Activated B cell treated with CpG ODN at 0.5 μM for 24 hours (primary cell): ENCODE results near the gene RASSF6. TPM values are rescaled to one million over a fixed set of nuclear protein-coding genes. Genes with fewer than 3 reads are reported as not detected.
"Not testable (repeated sequence)": the region's sequence is repeated elsewhere in the genome, so short reads cannot be mapped to it uniquely, and the experiment has no call there.

Source experiments
- ATAC-seq: fragments of 200-7000 bp; cut with Tn5 transposase; one replicate; pipeline ENCODE4 v1.10.0; 2021; ENCODE audit warnings: low read depth, mild to moderate bottlenecking, moderate library complexity
- CTCF ChIA-PET: fragments of 350-600 bp; sonication (Branson Sonifier 250); formaldehyde crosslinking; loops from one replicate; lab custom pipeline; 2021; ENCODE audit warnings: antibody characterized with exemption; lab: Charles Lee
- POLR2A ChIA-PET: fragments of 350-600 bp; sonication (Branson Sonifier 250); formaldehyde crosslinking; loops from one replicate; lab custom pipeline; 2021; ENCODE audit warnings: antibody characterized with exemption; lab: Charles Lee
- DNase-seq: peaks from one replicate; pipeline ENCODE4 v3.0.0; 2022
- H3K27ac Mint-ChIP-seq: one replicate; pipeline ENCODE4 v1.8.0; 2020; ENCODE audit warnings: mixed read lengths
- H3K27me3 Mint-ChIP-seq: one replicate; pipeline ENCODE4 v1.8.0; 2021; ENCODE audit warnings: mixed read lengths
- H3K36me3 Mint-ChIP-seq: one replicate; pipeline ENCODE4 v1.8.0; 2021; ENCODE audit warnings: low read depth, mixed read lengths
- H3K4me1 Mint-ChIP-seq: one replicate; pipeline ENCODE4 v1.8.0; 2021; ENCODE audit warnings: mixed read lengths
- H3K4me3 Mint-ChIP-seq: one replicate; pipeline ENCODE4 v1.8.0; 2020; ENCODE audit warnings: mild to moderate bottlenecking, mixed read lengths
- H3K9me3 Mint-ChIP-seq: one replicate; pipeline ENCODE4 v1.8.0; 2020; ENCODE audit warnings: mixed read lengths
- intact Hi-C: fragments of 100-400 bp; cut with micrococcal nuclease; formaldehyde crosslinking; loops from one replicate; pipeline ENCODE4 v1.15.1; 2024
- total RNA-seq: library from RNA; stranded (reverse); gene quantifications from 2 replicates; pipeline ENCODE4 v1.2.3, GENCODE V29; 2022
- TF ChIP-seq, protein P1 (sequence below): fragments of 200-600 bp; IDR thresholded peaks from one replicate; pipeline ENCODE4 v1.8.0; 2022; ENCODE audit warnings: antibody characterized with exemption, mild to moderate bottlenecking

RASSF6 gene, protein sequence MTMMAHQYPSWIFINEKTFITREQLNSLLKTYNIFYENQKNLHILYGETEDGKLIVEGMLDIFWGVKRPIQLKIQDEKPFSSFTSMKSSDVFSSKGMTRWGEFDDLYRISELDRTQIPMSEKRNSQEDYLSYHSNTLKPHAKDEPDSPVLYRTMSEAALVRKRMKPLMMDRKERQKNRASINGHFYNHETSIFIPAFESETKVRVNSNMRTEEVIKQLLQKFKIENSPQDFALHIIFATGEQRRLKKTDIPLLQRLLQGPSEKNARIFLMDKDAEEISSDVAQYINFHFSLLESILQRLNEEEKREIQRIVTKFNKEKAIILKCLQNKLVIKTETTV
- 4.0 TPM in 2 replicates for total RNA-seq

DNA sequence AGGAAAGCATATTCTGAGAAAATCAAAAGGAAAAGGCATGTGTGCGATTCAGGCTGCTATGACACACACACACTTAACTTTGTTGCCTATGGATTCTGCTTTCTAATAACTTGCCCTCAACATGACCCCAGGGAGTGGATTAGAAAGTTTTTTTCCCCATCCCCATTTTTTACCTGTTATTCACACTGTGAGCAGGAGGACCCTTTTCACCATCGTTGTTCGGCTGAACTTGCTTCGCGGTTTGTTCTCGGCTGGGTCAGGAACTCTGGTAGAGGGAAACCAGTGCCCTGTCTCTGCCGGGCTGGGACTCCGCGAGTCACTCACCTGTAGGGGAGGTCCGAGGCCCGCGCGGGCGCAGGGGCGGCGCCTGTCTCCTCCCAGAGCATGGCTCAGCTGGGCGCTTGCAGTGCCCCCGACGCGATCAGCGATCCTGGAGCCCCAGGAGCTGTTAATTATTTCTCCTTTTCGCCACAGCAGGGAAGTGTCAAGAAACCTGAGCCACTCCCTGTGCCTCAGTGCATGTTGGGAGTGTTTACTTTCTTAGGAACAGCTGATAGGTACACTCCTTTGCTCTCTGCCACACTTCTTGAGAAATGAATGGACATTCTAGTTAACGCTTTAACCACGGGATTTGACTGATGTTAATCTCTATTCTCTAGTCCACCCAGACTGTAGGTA, at the start of gene RASSF6:
TSS of gene RASSF6 (minus strand) at position 322 of the 678 bp plus-strand sequence. CDS start 8,641 bp downstream, outside the sequence.
- Mint-ChIP-seq H3K4me1 (peaks cover 25% of the 10 kb centered on the region), H3K27ac (no peak within 1 kb of the TSS), H3K27me3 (peaks cover 6% of the 10 kb centered on the region), H3K9me3 (no peaks in the 10 kb centered on the region), H3K36me3 (no peaks in the 10 kb centered on the region), H3K4me3 (peak within 1 kb of the TSS; percentile 83)
- intact Hi-C loops: loop anchor here (1.0 kb wide), 1 partner anchor 14 kb away; no protein-coding TSS in a partner anchor
- no peak for DNase-seq
- CTCF ChIA-PET: no interaction called here
- TF ChIP-seq, protein P1, sequence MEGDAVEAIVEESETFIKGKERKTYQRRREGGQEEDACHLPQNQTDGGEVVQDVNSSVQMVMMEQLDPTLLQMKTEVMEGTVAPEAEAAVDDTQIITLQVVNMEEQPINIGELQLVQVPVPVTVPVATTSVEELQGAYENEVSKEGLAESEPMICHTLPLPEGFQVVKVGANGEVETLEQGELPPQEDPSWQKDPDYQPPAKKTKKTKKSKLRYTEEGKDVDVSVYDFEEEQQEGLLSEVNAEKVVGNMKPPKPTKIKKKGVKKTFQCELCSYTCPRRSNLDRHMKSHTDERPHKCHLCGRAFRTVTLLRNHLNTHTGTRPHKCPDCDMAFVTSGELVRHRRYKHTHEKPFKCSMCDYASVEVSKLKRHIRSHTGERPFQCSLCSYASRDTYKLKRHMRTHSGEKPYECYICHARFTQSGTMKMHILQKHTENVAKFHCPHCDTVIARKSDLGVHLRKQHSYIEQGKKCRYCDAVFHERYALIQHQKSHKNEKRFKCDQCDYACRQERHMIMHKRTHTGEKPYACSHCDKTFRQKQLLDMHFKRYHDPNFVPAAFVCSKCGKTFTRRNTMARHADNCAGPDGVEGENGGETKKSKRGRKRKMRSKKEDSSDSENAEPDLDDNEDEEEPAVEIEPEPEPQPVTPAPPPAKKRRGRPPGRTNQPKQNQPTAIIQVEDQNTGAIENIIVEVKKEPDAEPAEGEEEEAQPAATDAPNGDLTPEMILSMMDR: no peak
- POLR2A ChIA-PET: interaction anchor here (0.6 to 1.3 kb wide), 3 partner anchors 15 to 30 kb away, joined by 3 to 4 read pairs (median 4); no protein-coding TSS in a partner anchor
- ATAC-seq: peak; percentile 84

DNA sequence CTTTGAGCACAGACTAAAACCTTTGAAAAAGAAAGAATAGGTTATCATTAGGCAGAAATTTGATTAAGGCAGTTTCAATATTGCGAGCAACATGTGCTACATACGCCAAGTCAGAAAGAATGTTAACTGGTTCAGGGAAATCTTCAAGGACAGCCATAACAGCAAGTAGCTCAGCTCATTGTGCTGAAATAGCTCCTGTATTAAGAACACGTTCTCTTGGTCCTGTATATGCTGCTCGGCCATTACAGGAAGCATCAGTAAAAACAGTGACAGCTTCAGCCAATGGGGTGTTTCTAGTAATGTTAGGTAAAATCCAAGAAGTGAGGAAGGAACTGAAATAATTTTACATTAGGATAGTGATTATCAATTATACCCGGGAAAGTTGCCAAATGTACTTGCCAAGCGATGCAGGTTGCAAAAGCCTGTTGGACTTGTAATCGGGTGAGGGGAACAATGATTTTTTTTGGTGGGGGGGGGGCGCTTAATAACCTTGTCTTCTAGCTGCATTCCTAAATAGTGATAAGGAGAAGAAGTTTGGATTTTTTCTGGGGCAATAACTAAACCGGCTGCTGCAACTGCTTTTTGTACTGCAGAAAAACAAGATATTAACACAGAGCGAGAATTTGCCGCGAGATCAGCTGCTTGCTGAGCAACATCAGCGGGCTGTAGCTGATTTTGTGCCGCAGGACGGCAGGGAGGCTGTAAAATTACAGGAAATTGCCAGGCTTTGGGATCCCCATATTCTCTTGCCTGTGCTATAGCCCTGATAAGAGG, 49.4 kb upstream of the RASSF6 start:
- Mint-ChIP-seq H3K4me1 (no peaks in the 10 kb centered on the region), H3K36me3 (no peaks in the 10 kb centered on the region), H3K27me3 (peaks cover 2% of the 10 kb centered on the region), H3K27ac (no peak overlapping the region), H3K4me3 (no peak overlapping the region), H3K9me3 (no peaks in the 10 kb centered on the region)
- TF ChIP-seq, protein P1: no peak
- ChIA-PET CTCF (interaction anchor here (1.0 kb wide), 1 partner anchor 329 kb away, joined by 3 read pairs; no protein-coding TSS in a partner anchor), POLR2A (no interaction called here)
- intact Hi-C loops: loop anchor here (10.0 kb wide), 1 partner anchor 645 kb away; no protein-coding TSS in a partner anchor
- ATAC-seq (no peak), DNase-seq (no peak)

DNA sequence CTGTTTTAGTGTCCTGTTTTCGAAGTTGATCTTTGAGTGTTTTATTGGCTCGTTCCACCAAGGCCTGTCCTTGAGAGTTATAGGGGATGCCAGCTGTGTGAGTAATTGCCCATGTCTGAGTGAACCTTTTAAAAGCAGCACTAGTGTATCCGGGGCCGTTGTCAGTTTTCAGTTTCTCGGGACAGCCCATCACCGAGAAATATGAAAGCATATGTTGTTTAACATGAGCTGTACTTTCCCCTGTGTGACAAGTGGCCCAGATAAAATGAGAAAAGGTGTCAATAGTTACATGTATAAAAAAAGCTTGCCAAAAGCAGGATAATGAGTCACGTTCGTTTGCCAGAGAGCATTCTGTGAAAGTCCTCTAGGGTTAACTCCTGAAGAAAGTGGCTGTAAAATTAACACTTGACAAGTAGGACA, 48.6 kb upstream of the RASSF6 start:
- no peak overlapping the region for H3K27ac Mint-ChIP-seq
- no peak overlapping the region for H3K4me3 Mint-ChIP-seq
- peaks cover 2% of the 10 kb centered on the region for H3K27me3 Mint-ChIP-seq
- no peak for DNase-seq
- H3K4me1 Mint-ChIP-seq: no peaks in the 10 kb centered on the region
- no peak for ATAC-seq
- intact Hi-C loops: loop anchor here (10.0 kb wide), 1 partner anchor 646 kb away; no protein-coding TSS in a partner anchor
- H3K36me3 Mint-ChIP-seq: no peaks in the 10 kb centered on the region
- no peaks in the 10 kb centered on the region for H3K9me3 Mint-ChIP-seq
- POLR2A ChIA-PET: no interaction called here
- TF ChIP-seq, protein P1: no peak
- CTCF ChIA-PET: interaction anchor here (1.0 kb wide), 1 partner anchor 328 kb away, joined by 3 read pairs; no protein-coding TSS in a partner anchor

DNA sequence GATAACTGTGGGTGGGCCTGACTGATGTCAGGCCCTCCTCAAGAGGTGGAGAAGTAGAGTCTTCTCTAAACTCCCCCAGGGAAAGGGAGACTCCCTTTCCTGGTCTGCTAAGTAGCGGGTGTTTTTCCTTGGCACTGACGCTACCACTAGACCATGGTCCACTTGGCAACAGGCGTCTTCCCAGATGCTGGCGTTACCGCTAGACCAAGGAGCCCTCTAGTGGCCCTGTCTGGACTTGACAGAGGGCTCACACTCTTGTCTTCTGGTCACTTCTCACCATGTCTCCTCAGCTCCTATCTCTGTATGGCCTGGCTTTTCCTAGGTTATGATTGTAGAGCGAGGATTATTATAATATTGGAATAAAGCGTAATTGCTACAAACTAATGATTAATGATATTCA, 45.7 kb upstream of the RASSF6 start:
- intact Hi-C loops: loop anchor here (10.0 kb wide), 1 partner anchor 649 kb away; no protein-coding TSS in a partner anchor
- CTCF ChIA-PET, ATAC-seq, H3K4me3 Mint-ChIP-seq, H3K36me3 Mint-ChIP-seq, H3K27ac Mint-ChIP-seq, POLR2A ChIA-PET, H3K4me1 Mint-ChIP-seq, H3K27me3 Mint-ChIP-seq, DNase-seq, H3K9me3 Mint-ChIP-seq: not testable (repeated sequence)

DNA sequence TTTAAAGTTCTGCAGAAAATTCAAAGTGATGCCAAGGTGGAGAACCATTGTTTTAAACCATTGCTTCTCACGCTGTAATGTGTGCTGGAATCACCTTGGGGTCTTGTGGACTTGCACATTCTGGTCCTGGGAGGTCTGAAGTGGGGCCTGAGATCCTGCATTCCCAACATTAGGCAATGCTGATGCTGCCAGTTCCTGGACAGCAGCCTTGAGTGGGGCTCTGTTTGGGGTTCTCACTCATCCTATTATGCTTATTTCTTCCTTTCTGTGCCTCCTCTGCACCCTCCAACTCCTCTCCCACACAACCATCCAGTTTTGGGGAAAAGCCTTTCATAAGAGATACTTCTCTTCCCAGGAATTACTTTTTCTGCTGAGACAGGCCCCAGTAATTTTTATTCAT, 44.2 kb upstream of the RASSF6 start:
- no peak for ATAC-seq
- DNase-seq: no peak
- Mint-ChIP-seq H3K4me1 (no peaks in the 10 kb centered on the region), H3K36me3 (no peaks in the 10 kb centered on the region), H3K27me3 (no peaks in the 10 kb centered on the region), H3K4me3 (no peak overlapping the region), H3K27ac (no peak overlapping the region), H3K9me3 (no peaks in the 10 kb centered on the region)
- POLR2A ChIA-PET: no interaction called here
- intact Hi-C loops: loop anchor here (10.0 kb wide), 1 partner anchor 650 kb away; no protein-coding TSS in a partner anchor
- TF ChIP-seq, protein P1: no peak
- CTCF ChIA-PET: no interaction called here
